T-helper 1 cell treated with Interleukin-12 subunit alpha and Interleukin-12 subunit beta and Interleukin-4 antibody, amounts not matched to agents 30 ng/mL and 1 ng/mL, for 36 hours (primary cell): Measurements from ENCODE around the gene NPM1. TPM values are rescaled to one million over a fixed set of nuclear protein-coding genes. Genes with fewer than 3 reads are reported as not detected.

Experiments
- intact Hi-C: fragments of 100-400 bp; cut with micrococcal nuclease; formaldehyde crosslinking; loops from one replicate; pipeline ENCODE4 v1.15.1; 2024
- total RNA-seq: library from RNA; stranded (reverse); gene quantifications from 2 replicates; pipeline ENCODE4 v1.2.3, GENCODE V29; 2022

NPM1 gene
- total RNA-seq, 1 donor from 2014 or later = 1,137 TPM

GRCh38 chr5:171449426-171449825 lies 61.8 kb downstream of the NPM1 start:
- intact Hi-C loops = no loop called here

GRCh38 chr5:171450423-171451331 lies 63.0 kb downstream of the NPM1 start:
- intact Hi-C loops = no loop called here

GRCh38 chr5:171451421-171451820 lies 63.8 kb downstream of the NPM1 start:
- intact Hi-C loops = no loop called here

- intact Hi-C loops = no loop called here
Observed at GRCh38 chr5:171453056-171453725, 65.5 kb downstream of the NPM1 start.

- intact Hi-C loops = no loop called here
Observed at GRCh38 chr5:171453988-171454387, 66.3 kb downstream of the NPM1 start.

- intact Hi-C loops = no loop called here
Observed at GRCh38 chr5:171454549-171454948, 66.9 kb downstream of the NPM1 start.

- intact Hi-C loops = no loop called here
Observed at GRCh38 chr5:171455522-171455921, 67.9 kb downstream of the NPM1 start.

- intact Hi-C loops = no loop called here
Observed at GRCh38 chr5:171457208-171457981, 69.7 kb downstream of the NPM1 start.

- intact Hi-C loops = no loop called here
Observed at GRCh38 chr5:171459839-171460238, 72.2 kb downstream of the NPM1 start.

Other genes starting within 250 kb of the NPM1 start
- not detected in 2 replicates for gene TLX3, start 78.6 kb upstream of the NPM1 start, total RNA-seq
- 0.12 TPM in 1 of 2 replicates, not detected in the other for gene FGF18, start 31.8 kb downstream of the NPM1 start, total RNA-seq